Measurements from ENCODE around the gene USP22.

The USP22 gene

GRCh38 chr17:20965492-20965891 lies 77.3 kb downstream of the USP22 start:
- in situ Hi-C loops (cut with HindIII; ENCODE audit: low sequenced_read_pairs) = no loop called here

DNA sequence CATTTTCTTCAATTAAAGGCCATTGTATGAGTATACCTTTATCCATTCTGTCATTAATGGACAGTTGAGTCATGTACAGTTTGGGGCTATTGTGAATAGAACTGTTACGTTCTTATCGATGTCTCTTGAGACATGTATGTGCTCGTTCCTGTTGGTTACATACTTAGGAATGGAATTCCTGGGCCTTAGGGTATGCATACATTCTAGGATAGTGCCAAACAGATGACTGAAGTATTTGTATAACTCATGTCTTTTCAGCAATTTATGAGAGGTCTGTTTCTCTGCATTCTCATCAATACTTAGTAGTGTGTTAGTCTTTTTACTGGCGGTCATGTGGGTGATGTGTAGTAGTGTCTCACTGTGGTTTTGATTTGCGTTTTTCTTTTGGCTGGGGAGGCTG lies 81.2 kb downstream of the USP22 start:
- in situ Hi-C loops (cut with HindIII; ENCODE audit: low sequenced_read_pairs) = no loop called here

GRCh38 chr17:20960871-20961270 lies 81.9 kb downstream of the USP22 start:
- in situ Hi-C loops (cut with HindIII; ENCODE audit: low sequenced_read_pairs) = no loop called here

- in situ Hi-C loops (cut with HindIII; ENCODE audit: low sequenced_read_pairs) = no loop called here
Observed at GRCh38 chr17:20955427-20956323, 87.1 kb downstream of the USP22 start.

DNA sequence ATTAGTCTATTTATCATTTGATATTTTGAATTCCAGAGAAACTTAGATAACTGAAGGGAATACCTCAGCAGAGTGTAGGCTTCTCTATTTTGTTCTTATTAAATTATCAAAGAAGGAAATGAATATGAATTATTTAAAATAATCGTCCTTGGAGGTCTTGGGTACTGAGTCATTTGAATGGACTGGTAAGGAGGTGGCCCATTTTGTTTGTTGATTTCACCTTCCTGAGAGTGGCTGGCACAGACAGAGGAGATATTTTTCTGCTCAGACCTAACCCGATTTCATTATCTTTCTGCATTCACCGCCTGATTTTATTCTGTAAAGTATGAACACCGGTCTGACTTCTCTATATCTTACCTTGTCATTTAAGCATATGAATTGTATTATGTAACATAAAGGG lies 88.0 kb downstream of the USP22 start:
- in situ Hi-C loops (cut with HindIII; ENCODE audit: low sequenced_read_pairs) = no loop called here

DNA sequence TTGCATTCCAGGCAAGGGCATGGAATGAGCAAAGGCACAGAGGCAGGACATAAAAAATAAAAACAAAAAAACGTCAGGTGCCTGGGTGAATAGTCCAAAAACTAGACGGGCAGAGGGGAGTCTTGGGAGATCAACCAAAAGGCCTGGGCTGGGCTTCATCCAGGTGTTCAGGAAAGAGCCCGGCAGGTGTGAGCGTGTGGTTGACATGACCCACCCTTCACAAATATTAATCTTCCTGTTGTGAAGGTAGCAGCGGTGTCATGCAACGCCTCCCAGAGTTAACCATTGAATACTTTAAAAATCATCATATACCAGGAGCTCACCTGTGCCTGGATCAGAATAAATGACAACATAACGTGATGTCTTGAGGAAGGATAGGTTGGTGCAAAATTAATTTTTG lies 90.6 kb downstream of the USP22 start:
- in situ Hi-C loops (cut with HindIII; ENCODE audit: low sequenced_read_pairs) = no loop called here
